ENCODE measurements around the gene GTPBP6. TPM values are rescaled to one million over a fixed set of nuclear protein-coding genes. Genes with fewer than 3 reads are reported as not detected.

Gene GTPBP6
- total RNA-seq, 1 donor from 2014 or later: 55.1 TPM

- TF ChIP-seq CTCF (IDR thresholded peaks at IDR 0.05): no peak
- intact Hi-C loops (cut with DNase I): no loop called here
- Histone ChIP-seq H3K27me3 (no peaks in the 10 kb centered on the region), H3K27ac (no peak overlapping the region), H3K4me1 (no peaks in the 10 kb centered on the region), H3K9me3 (no peaks in the 10 kb centered on the region), H3K36me3 (peaks cover 60% of the 10 kb centered on the region), H3K4me3 (no peak overlapping the region)
- DNase-seq (no peak), ATAC-seq (no peak)
These were observed 18.3 kb downstream of the GTPBP6 start for GRCh38 chrX:300334-300733.

GRCh38 chrX:298993-299392, 19.6 kb downstream of the GTPBP6 start:
- intact Hi-C loops (cut with DNase I): no loop called here
- no peak overlapping the region for H3K4me3 ChIP-seq
- no peak for DNase-seq
- H3K27me3 ChIP-seq: no peaks in the 10 kb centered on the region
- H3K9me3 ChIP-seq: no peaks in the 10 kb centered on the region
- ATAC-seq: no peak
- no peaks in the 10 kb centered on the region for H3K4me1 ChIP-seq
- H3K27ac ChIP-seq: no peak overlapping the region
- peaks cover 64% of the 10 kb centered on the region for H3K36me3 ChIP-seq
- no peak for TF ChIP-seq CTCF (IDR thresholded peaks at IDR 0.05)

- H3K4me3 ChIP-seq: no peak overlapping the region
- intact Hi-C loops (cut with DNase I): no loop called here
- H3K9me3 ChIP-seq: no peaks in the 10 kb centered on the region
- no peaks in the 10 kb centered on the region for H3K27me3 ChIP-seq
- peaks cover 61% of the 10 kb centered on the region for H3K36me3 ChIP-seq
- peak; percentile 36 for DNase-seq
- H3K4me1 ChIP-seq: no peaks in the 10 kb centered on the region
- H3K27ac ChIP-seq: no peak overlapping the region
- ATAC-seq: no peak
- TF ChIP-seq CTCF (IDR thresholded peaks at IDR 0.05): no peak
These were observed 23.5 kb downstream of the GTPBP6 start for GRCh38 chrX:295136-295535.

- peak; percentile 56 for DNase-seq
These were observed 25.4 kb downstream of the GTPBP6 start for GRCh38 chrX:292900-293897.

GRCh38 chrX:291411-291901, 27.1 kb downstream of the GTPBP6 start:
- intact Hi-C loops (cut with DNase I): no loop called here
- Histone ChIP-seq H3K36me3 (peaks cover 77% of the 10 kb centered on the region), H3K9me3 (no peaks in the 10 kb centered on the region), H3K4me1 (no peaks in the 10 kb centered on the region), H3K27ac (no peak overlapping the region), H3K4me3 (no peak overlapping the region), H3K27me3 (no peaks in the 10 kb centered on the region)
- TF ChIP-seq CTCF (IDR thresholded peaks at IDR 0.05): no peak
- ATAC-seq: no peak
- DNase-seq: peak; percentile 58

More at GRCh38 chrX:292900-293897, 25.4 kb downstream of the GTPBP6 start:
- peaks cover 66% of the 10 kb centered on the region for H3K36me3 ChIP-seq
- no peak overlapping the region for H3K4me3 ChIP-seq
- no peak overlapping the region for H3K27ac ChIP-seq
- no peak for ATAC-seq
- H3K4me1 ChIP-seq: no peaks in the 10 kb centered on the region
- H3K9me3 ChIP-seq: no peaks in the 10 kb centered on the region
- no peaks in the 10 kb centered on the region for H3K27me3 ChIP-seq
- no peak for TF ChIP-seq CTCF (IDR thresholded peaks at IDR 0.05)
- intact Hi-C loops (cut with DNase I): no loop called here
